C4-2B (cell line): ENCODE measurements around the gene BOD1L1.

Source experiments
- ZFX ChIP-seq: fragments of 450-650 bp; IDR thresholded peaks from 2 replicates; pipeline ENCODE4 v1.6.1; 2017
- TF ChIP-seq, protein P1 (sequence below): fragments of 450-650 bp; conservative IDR thresholded peaks from 2 replicates; pipeline ENCODE4 v1.5.1; 2017; ENCODE audit warnings: mild to moderate bottlenecking

DNA sequence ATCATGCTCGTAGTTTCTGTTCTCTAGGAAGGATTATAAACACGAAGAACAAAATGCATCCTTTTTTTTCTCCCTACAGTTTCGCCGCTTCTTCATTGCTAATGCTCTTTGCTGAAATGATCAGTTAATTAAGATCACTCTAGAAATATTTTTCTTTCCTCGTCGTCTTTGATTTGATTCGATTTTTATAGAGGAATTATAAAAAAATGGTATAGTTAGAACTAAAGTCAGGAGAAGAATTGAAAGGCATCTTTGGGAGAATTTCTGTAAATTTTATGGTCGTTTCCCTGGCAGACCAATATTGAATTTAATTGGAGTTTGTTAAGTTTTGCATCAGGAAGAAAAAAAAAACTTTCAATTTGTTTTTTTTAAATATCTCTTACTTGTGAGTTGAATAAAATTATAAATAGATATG, 82.1 kb downstream of the BOD1L1 start:
- TF ChIP-seq, protein P1, sequence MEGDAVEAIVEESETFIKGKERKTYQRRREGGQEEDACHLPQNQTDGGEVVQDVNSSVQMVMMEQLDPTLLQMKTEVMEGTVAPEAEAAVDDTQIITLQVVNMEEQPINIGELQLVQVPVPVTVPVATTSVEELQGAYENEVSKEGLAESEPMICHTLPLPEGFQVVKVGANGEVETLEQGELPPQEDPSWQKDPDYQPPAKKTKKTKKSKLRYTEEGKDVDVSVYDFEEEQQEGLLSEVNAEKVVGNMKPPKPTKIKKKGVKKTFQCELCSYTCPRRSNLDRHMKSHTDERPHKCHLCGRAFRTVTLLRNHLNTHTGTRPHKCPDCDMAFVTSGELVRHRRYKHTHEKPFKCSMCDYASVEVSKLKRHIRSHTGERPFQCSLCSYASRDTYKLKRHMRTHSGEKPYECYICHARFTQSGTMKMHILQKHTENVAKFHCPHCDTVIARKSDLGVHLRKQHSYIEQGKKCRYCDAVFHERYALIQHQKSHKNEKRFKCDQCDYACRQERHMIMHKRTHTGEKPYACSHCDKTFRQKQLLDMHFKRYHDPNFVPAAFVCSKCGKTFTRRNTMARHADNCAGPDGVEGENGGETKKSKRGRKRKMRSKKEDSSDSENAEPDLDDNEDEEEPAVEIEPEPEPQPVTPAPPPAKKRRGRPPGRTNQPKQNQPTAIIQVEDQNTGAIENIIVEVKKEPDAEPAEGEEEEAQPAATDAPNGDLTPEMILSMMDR = no peak
- TF ChIP-seq ZFX = no peak
